ENCODE data around the gene LNP1.

The LNP1 gene

GRCh38 chr3:100374521-100374920 is 26.8 kb upstream of the LNP1 start (continued):
- no peak for TF ChIP-seq POU6F1 (CRISPR knock-in tag; IDR thresholded peaks at IDR 0.05; ENCODE audit: borderline replicate concordance, low read depth)
- no peak for TF ChIP-seq ZNF70 (CRISPR knock-in tag; IDR thresholded peaks at IDR 0.05)
- no peak for TF ChIP-seq ZFP3 (CRISPR knock-in tag; IDR thresholded peaks at IDR 0.05)
- no peak for TF ChIP-seq GLIS3 (CRISPR knock-in tag; IDR thresholded peaks at IDR 0.05)

- no peak for ATAC-seq
- no peak for TF ChIP-seq ESRRG (CRISPR knock-in tag; IDR thresholded peaks at IDR 0.05)
- TF ChIP-seq OSR1 (CRISPR knock-in tag; IDR thresholded peaks at IDR 0.05) = no peak
- no peak for TF ChIP-seq ZNF70 (CRISPR knock-in tag; IDR thresholded peaks at IDR 0.05)
- no peak for TF ChIP-seq ZNF565 (CRISPR knock-in tag; conservative IDR thresholded peaks at IDR 0.05; ENCODE audit: low read depth)
- TF ChIP-seq ISL1 (CRISPR knock-in tag; IDR thresholded peaks at IDR 0.05) = no peak
- no peak for TF ChIP-seq CREB5 (CRISPR knock-in tag; IDR thresholded peaks at IDR 0.05; ENCODE audit: low read depth)
- no peak for TF ChIP-seq TOX (CRISPR knock-in tag; IDR thresholded peaks at IDR 0.05; ENCODE audit: borderline replicate concordance)
- TF ChIP-seq BACH2 (CRISPR knock-in tag; IDR thresholded peaks at IDR 0.05; ENCODE audit: borderline replicate concordance) = no peak
- no peak for TF ChIP-seq GLIS3 (CRISPR knock-in tag; IDR thresholded peaks at IDR 0.05)
- no peak for TF ChIP-seq TSHZ2 (CRISPR knock-in tag; IDR thresholded peaks at IDR 0.05)
These were observed 25.0 kb upstream of the LNP1 start for GRCh38 chr3:100376301-100376700.

- no peak for ATAC-seq
- TF ChIP-seq PATZ1 (CRISPR knock-in tag; IDR thresholded peaks at IDR 0.05; ENCODE audit: borderline replicate concordance) = no peak
- no peak for TF ChIP-seq BACH2 (CRISPR knock-in tag; IDR thresholded peaks at IDR 0.05; ENCODE audit: borderline replicate concordance)
- no peak for TF ChIP-seq ZC3H10 (CRISPR knock-in tag; IDR thresholded peaks at IDR 0.05)
- TF ChIP-seq ZNF565 (CRISPR knock-in tag; conservative IDR thresholded peaks at IDR 0.05; ENCODE audit: low read depth) = no peak
- TF ChIP-seq TSHZ2 (CRISPR knock-in tag; IDR thresholded peaks at IDR 0.05) = no peak
- TF ChIP-seq SNAI2 (CRISPR knock-in tag; IDR thresholded peaks at IDR 0.05) = no peak
- TF ChIP-seq TCF4 (CRISPR knock-in tag; IDR thresholded peaks at IDR 0.05; ENCODE audit: borderline replicate concordance) = no peak
- no peak for TF ChIP-seq GLIS3 (CRISPR knock-in tag; IDR thresholded peaks at IDR 0.05)
- TF ChIP-seq POU6F1 (CRISPR knock-in tag; IDR thresholded peaks at IDR 0.05; ENCODE audit: borderline replicate concordance, low read depth) = no peak
- no peak for TF ChIP-seq ARNTL (CRISPR knock-in tag; IDR thresholded peaks at IDR 0.05; ENCODE audit: borderline replicate concordance, low read depth)
- TF ChIP-seq ZNF70 (CRISPR knock-in tag; IDR thresholded peaks at IDR 0.05) = no peak
- no peak for TF ChIP-seq ISL1 (CRISPR knock-in tag; IDR thresholded peaks at IDR 0.05)
- no peak for TF ChIP-seq CREB5 (CRISPR knock-in tag; IDR thresholded peaks at IDR 0.05; ENCODE audit: low read depth)
- TF ChIP-seq RARB (CRISPR knock-in tag; IDR thresholded peaks at IDR 0.05) = no peak
- no peak for TF ChIP-seq ZFP30 (CRISPR knock-in tag; IDR thresholded peaks at IDR 0.05)
- no peak for TF ChIP-seq CSRNP3 (CRISPR knock-in tag; IDR thresholded peaks at IDR 0.05)
- TF ChIP-seq CSDC2 (CRISPR knock-in tag; IDR thresholded peaks at IDR 0.05) = no peak
These were observed 16.4 kb upstream of the LNP1 start for GRCh38 chr3:100384733-100385525.

All from SK-N-SH treated with all-trans-retinoic acid at 6 μM for 48 hours (cell line).